Caco-2 (cell line): ENCODE data around the gene FOXO1. TPM values are rescaled to one million over a fixed set of nuclear protein-coding genes. Genes with fewer than 3 reads are reported as not detected.

ENCODE experiments used
- BruUV-seq: library from RNA; stranded (reverse); fragments of 400-500 nt; replicated peaks from 2 replicates; lab custom pipeline; 2021; lab: Mats Ljungman, UMichigan
- CTCF ChIA-PET: fragments of 300-600 bp; sonication (Branson Sonifier 250); formaldehyde crosslinking; loops from one replicate; lab custom pipeline; 2022; ENCODE audit warnings: antibody characterized with exemption; lab: Charles Lee
- POLR2A ChIA-PET: fragments of 300-600 bp; sonication (Branson Sonifier 250); formaldehyde crosslinking; loops from one replicate; lab custom pipeline; 2022; ENCODE audit warnings: antibody characterized with exemption; lab: Charles Lee
- DNase-seq, 2 experiments: peaks; one replicate each; pipeline versions ENCODE4 v3.0.0 to v3.0.0-alpha.2; 2020 to 2022
- H3K27me3 ChIP-seq: replicated peaks from 2 replicates; pipeline ENCODE4 v1.6.0; 2011; ENCODE audit warnings: low read length; ENCODE audit not compliant: control insufficient read depth, insufficient read depth
- H3K36me3 ChIP-seq: 2 replicates; pipeline ENCODE4 v1.5.1; 2011; ENCODE audit warnings: low read length; ENCODE audit not compliant: control insufficient read depth, insufficient read depth
- H3K4me1 ChIP-seq: fragments of 250-450 bp; sonication (Bioruptor Pico); 2 replicates; pipeline ENCODE4 v1.5.1; 2020; ENCODE audit warnings: mild to moderate bottlenecking
- H3K4me3 ChIP-seq: 2 replicates; pipeline ENCODE4 v1.5.1; 2011; ENCODE audit warnings: low read depth, mild to moderate bottlenecking, control low read depth, low read length
- H3K9me3 ChIP-seq: fragments of 250-450 bp; sonication (Bioruptor Pico); 2 replicates; pipeline ENCODE4 v1.5.1; 2020; ENCODE audit warnings: mild to moderate bottlenecking, moderate library complexity
- H3K27ac Mint-ChIP-seq: one replicate; pipeline ENCODE4 v1.8.0; 2022; ENCODE audit warnings: mixed read lengths; ENCODE audit not compliant: unreplicated experiment
- H3K27me3 Mint-ChIP-seq: one replicate; pipeline ENCODE4 v1.8.0; 2022; ENCODE audit warnings: mixed read lengths; ENCODE audit not compliant: insufficient read depth, unreplicated experiment
- H3K36me3 Mint-ChIP-seq: one replicate; pipeline ENCODE4 v1.8.0; 2022; ENCODE audit warnings: mild to moderate bottlenecking, mixed read lengths; ENCODE audit not compliant: insufficient read depth, unreplicated experiment
- H3K4me1 Mint-ChIP-seq: one replicate; pipeline ENCODE4 v1.8.0; 2022; ENCODE audit warnings: low read depth, mixed read lengths; ENCODE audit not compliant: unreplicated experiment
- H3K4me3 Mint-ChIP-seq: one replicate; pipeline ENCODE4 v1.8.0; 2022; ENCODE audit warnings: mild to moderate bottlenecking, moderate library complexity, mixed read lengths; ENCODE audit not compliant: unreplicated experiment
- H3K9me3 Mint-ChIP-seq: one replicate; pipeline ENCODE4 v1.8.0; 2022; ENCODE audit warnings: mixed read lengths; ENCODE audit not compliant: unreplicated experiment
- CTCF ChIP-seq, 2 experiments: fragments of 200-600 bp in 1 of 2; IDR thresholded peaks; 1 replicate in 1 of 2; 2 replicates in 1 of 2; pipeline versions ENCODE4 v1.5.1 to v1.8.0; 2011 to 2022; ENCODE audit warnings: antibody characterized with exemption in 1 of 2, control low read depth in 1 of 2, inconsistent platforms in 1 of 2, low read depth in 1 of 2, low read length in 1 of 2, mild to moderate bottlenecking in 1 of 2, moderate library complexity in 1 of 2; ENCODE audit not compliant: insufficient read depth in 1 of 2, severe bottlenecking in 1 of 2, unreplicated experiment in 1 of 2
- intact Hi-C: fragments of 100-400 bp; cut with micrococcal nuclease; formaldehyde crosslinking; loops from one replicate; pipeline ENCODE4 v1.10.0; 2022; ENCODE audit not compliant: unreplicated experiment
- total RNA-seq: library from RNA; stranded (reverse); gene quantifications from 2 replicates; pipeline ENCODE4 v1.2.3, GENCODE V29; 2022

The FOXO1 gene
- total RNA-seq, 1 experiment from 2014 or later: 10.4 TPM

GRCh38 chr13:40631605-40632004 lies 34.8 kb downstream of the FOXO1 start:
- H3K9me3 ChIP-seq: no peaks in the 10 kb centered on the region
- Mint-ChIP-seq H3K9me3 (no peaks in the 10 kb centered on the region), H3K27ac (no peak overlapping the region), H3K36me3 (no peaks in the 10 kb centered on the region), H3K27me3 (no peaks in the 10 kb centered on the region), H3K4me1 (peaks cover 8% of the 10 kb centered on the region), H3K4me3 (no peak overlapping the region)
- H3K27me3 ChIP-seq: no peaks in the 10 kb centered on the region
- BruUV-seq: no TSS peak
- ChIA-PET CTCF (no interaction called here), POLR2A (no interaction called here)
- H3K4me3 ChIP-seq: no peak overlapping the region
- no peak for DNase-seq
- no peaks in the 10 kb centered on the region for H3K36me3 ChIP-seq
- no peak for TF ChIP-seq CTCF (IDR thresholded peaks at IDR 0.05; ENCODE audit: insufficient read depth in 1 of 2, low read depth in 1 of 2, low read length in 1 of 2, severe bottlenecking in 1 of 2, unreplicated experiment in 1 of 2)
- H3K4me1 ChIP-seq: peaks cover 9% of the 10 kb centered on the region; the same call in 1 of the 2 replicates
- intact Hi-C loops: no loop called here

- ChIA-PET POLR2A (interaction anchor here (0.7 kb wide), 1 partner anchor 159 kb away, joined by 6 read pairs; no protein-coding TSS in a partner anchor), CTCF (no interaction called here)
- H3K9me3 ChIP-seq: no peaks in the 10 kb centered on the region
- H3K27me3 ChIP-seq: no peaks in the 10 kb centered on the region
- H3K4me3 ChIP-seq: no peak overlapping the region
- peaks cover 9% of the 10 kb centered on the region; the same call in 1 of the 2 replicates for H3K4me1 ChIP-seq
- no peak for TF ChIP-seq CTCF (IDR thresholded peaks at IDR 0.05; ENCODE audit: insufficient read depth in 1 of 2, low read depth in 1 of 2, low read length in 1 of 2, severe bottlenecking in 1 of 2, unreplicated experiment in 1 of 2)
- no peaks in the 10 kb centered on the region for H3K36me3 Mint-ChIP-seq
- no peaks in the 10 kb centered on the region for H3K9me3 Mint-ChIP-seq
- H3K4me3 Mint-ChIP-seq: no peak overlapping the region
- no peaks in the 10 kb centered on the region for H3K36me3 ChIP-seq
- H3K4me1 Mint-ChIP-seq: peaks cover 11% of the 10 kb centered on the region
- no peak for DNase-seq
- no peaks in the 10 kb centered on the region for H3K27me3 Mint-ChIP-seq
- no TSS peak for BruUV-seq
- H3K27ac Mint-ChIP-seq: no peak overlapping the region
- intact Hi-C loops: no loop called here
These were observed 36.6 kb downstream of the FOXO1 start for GRCh38 chr13:40629678-40630384.

GRCh38 chr13:40626977-40627376 lies 39.5 kb downstream of the FOXO1 start:
- no peak for TF ChIP-seq CTCF (IDR thresholded peaks at IDR 0.05; ENCODE audit: insufficient read depth in 1 of 2, low read depth in 1 of 2, low read length in 1 of 2, severe bottlenecking in 1 of 2, unreplicated experiment in 1 of 2)
- no TSS peak for BruUV-seq
- ChIA-PET POLR2A (no interaction called here), CTCF (no interaction called here)
- H3K9me3 Mint-ChIP-seq: no peaks in the 10 kb centered on the region
- intact Hi-C loops: no loop called here
- no peaks in the 10 kb centered on the region for H3K36me3 Mint-ChIP-seq
- H3K27me3 Mint-ChIP-seq: no peaks in the 10 kb centered on the region
- Histone ChIP-seq H3K4me1 (peaks cover 9% of the 10 kb centered on the region; the same call in 1 of the 2 replicates), H3K36me3 (no peaks in the 10 kb centered on the region), H3K4me3 (no peak overlapping the region), H3K9me3 (no peaks in the 10 kb centered on the region), H3K27me3 (no peaks in the 10 kb centered on the region)
- DNase-seq: no peak
- no peak overlapping the region for H3K27ac Mint-ChIP-seq
- H3K4me1 Mint-ChIP-seq: peaks cover 11% of the 10 kb centered on the region
- H3K4me3 Mint-ChIP-seq: no peak overlapping the region
